ENCODE data around the gene ZNF423.

DNA sequence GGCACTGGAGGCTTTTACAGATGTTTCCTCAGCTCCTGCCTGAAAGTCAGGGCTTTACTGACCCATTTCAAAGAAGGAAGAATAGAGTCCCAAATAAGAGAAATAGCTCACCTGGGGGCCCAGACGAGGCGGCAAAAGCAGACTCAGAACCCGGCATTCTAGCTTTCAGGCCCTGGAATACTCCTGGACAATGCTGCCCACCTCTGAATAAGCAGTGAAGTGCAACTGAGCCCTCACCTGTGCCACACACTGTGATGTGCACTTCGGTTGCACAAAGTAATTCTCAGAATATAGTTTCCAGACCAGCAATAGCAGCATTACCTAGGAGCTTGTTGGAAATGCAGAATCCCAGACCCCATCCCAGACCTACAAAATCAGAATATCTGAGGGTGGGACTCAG lies 54.6 kb downstream of the ZNF423 start:
- no peak for TF ChIP-seq POLR2AphosphoS5 (IDR thresholded peaks at IDR 0.05; ENCODE audit: low read depth, low read length)
- no peak for TF ChIP-seq TAF1 (IDR thresholded peaks at IDR 0.05; ENCODE audit: low read depth, low read length)
- no peak for TF ChIP-seq POLR2A (IDR thresholded peaks at IDR 0.05; ENCODE audit: low read depth, low read length)
- TF ChIP-seq SPI1 (IDR thresholded peaks at IDR 0.05; ENCODE audit: low read depth, low read length), result no peak

Data from GM12891 (cell line).